Pancreas (tissue), 10 donors: Measurements from ENCODE around the gene LRRC74B. TPM values are rescaled to one million over a fixed set of nuclear protein-coding genes. Genes with fewer than 3 reads are reported as not detected.
"Not testable (repeated sequence)": the region's sequence is repeated elsewhere in the genome, so short reads cannot be mapped to it uniquely, and the experiment has no call there.

Experiments
- ATAC-seq, 4 donors: fragments of 200-7000 bp; cut with Tn5 transposase; one replicate each; pipeline versions ENCODE4 v1.8.0 to v1.9.1; 2020; ENCODE audit warnings: mild to moderate bottlenecking in 4 of 4, moderate library complexity in 4 of 4
- DNase-seq, 6 donors: peaks; one replicate each; pipeline ENCODE4 v3.0.0-alpha.2; 2020
- FAIRE-seq: peaks from 2 replicates; lab custom pipeline; 2012; peaks lifted over from hg19 to GRCh38; lab: Jason Lieb, UNC
- H3K27ac ChIP-seq, 4 donors: fragments of 200-600 bp; sonication (generic); 1 replicate in 3 of 4; 2 replicates in 1 of 4; pipeline versions ENCODE4 v1.5.0 to v1.8.0; 2020
- H3K27me3 ChIP-seq, 4 donors: fragments of 200-600 bp; one replicate each; pipeline ENCODE4 v1.8.0; 2021
- H3K36me3 ChIP-seq, 3 donors: fragments of 200-600 bp; sonication (generic) in 1 of 3; one replicate each; pipeline versions ENCODE4 v1.5.0 to v1.8.0; 2020 to 2021
- H3K4me1 ChIP-seq, 3 donors: fragments of 200-600 bp; one replicate each; pipeline ENCODE4 v1.8.0; 2021
- H3K4me3 ChIP-seq, 4 donors: fragments of 200-600 bp; sonication (generic) in 2 of 4; one replicate each; pipeline versions ENCODE4 v1.5.0 to v1.8.0; 2020 to 2021
- H3K9me3 ChIP-seq, 4 donors: fragments of 200-600 bp; one replicate each; pipeline ENCODE4 v1.8.0; 2021
- WGBS, 2 donors: extraction: QIAGEN DNeasy Blood & Tissue Kit; methylation state at CpG; one replicate each; pipeline ENCODE4 v1.1.7; 2013; 5-methylcytosine and 5-hydroxymethylcytosine counted together
- intact Hi-C, 3 donors: fragments of 100-400 bp; cut with DNase I; formaldehyde crosslinking; loops; one replicate each; pipeline versions ENCODE4 v1.11.1 to v1.14.2; 2022
- polyA plus RNA-seq, 2 donors: library from polyadenylated mRNA; stranded (reverse); fragments of 200-250 nt; gene quantifications; one replicate each; pipeline ENCODE4 v1.2.3, GENCODE V29; 2013
- total RNA-seq, 6 donors: library from RNA; stranded (reverse); fragmentation: NEBNext Ultra II Directional in 4 of 6; extraction: Animal tissue kit (Norgen Biotek cat#: 25700) in 4 of 6; gene quantifications; one replicate each; pipeline versions ENCODE4 v1.2.1 to v1.2.4, GENCODE V29; 2021 to 2023
- TF ChIP-seq, protein P1 (sequence below), 4 donors: fragments of 200-600 bp; sonication (generic) in 3 of 4; IDR thresholded peaks; one replicate each; pipeline versions ENCODE4 v1.5.0 to v1.8.0; 2021; ENCODE audit warnings: antibody characterized with exemption in 4 of 4
- donor health status: healthy with polysubstance abuse.
- donor health status: DM: no; HTN: no; CAD: no; lungs with moderate emphysema.
- donor health status: DM: no; HTN: no; CAD: no.
- donor health status: control.
- donor health status: control.
- donor health status: Bipolar disorder and iron deficiency.
- donor health status: DM: yes; HTN: yes; CAD: no.
- donor health status: DM: no; HTN: no; CAD: no.
- donor health status: DM: no; HTN: no; CAD: no.
- donor health status: DM: yes; HTN: yes; CAD: no.

The LRRC74B gene
- total and polyA plus RNA-seq, 8 donors, result 0.05 TPM; not detected in 7

DNA sequence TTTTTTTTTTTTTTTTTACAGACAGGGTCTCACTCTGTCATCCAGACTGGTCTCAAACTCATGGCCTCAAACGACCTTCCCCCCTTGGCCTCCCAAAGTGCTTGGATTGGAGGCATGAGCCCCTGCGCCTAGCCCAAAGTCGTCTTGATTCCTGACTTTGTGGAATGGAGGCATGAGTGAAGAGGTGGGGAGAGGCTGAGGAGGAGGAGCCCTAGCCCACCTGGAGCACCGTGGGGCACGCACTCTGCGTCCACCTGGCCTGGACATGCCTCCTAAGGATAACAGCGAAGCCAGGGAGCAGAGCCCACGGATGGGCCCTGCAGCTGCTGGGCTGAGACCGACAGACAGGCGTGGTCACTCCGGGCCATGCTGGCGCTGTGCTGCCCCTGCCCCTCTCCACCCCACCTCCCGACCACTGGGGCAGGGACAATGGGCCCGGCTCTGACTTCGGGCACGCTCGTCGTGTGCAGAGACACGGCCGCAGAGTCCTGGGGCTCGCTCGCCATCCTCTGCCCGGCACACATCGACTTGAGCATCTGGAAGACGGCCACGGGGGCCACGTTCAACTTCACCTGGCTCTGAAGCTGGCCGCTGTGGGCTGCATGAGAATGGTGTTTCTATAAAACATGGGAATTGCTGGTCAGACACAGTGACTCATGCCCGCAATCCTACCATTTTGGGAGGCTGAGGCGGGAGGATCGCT, 34.8 kb downstream of the LRRC74B start:
- Histone ChIP-seq H3K27ac (no peak overlapping the region), H3K4me1 (no peaks in the 10 kb centered on the region), H3K27me3 (no peaks in the 10 kb centered on the region), H3K9me3 (no peaks in the 10 kb centered on the region), H3K4me3 (no peak overlapping the region), H3K36me3 (no peaks in the 10 kb centered on the region)
- WGBS, 2 donors, result 82 to 87% methylated on average over 31 of the region's 31 CpGs
- TF ChIP-seq, protein P1, sequence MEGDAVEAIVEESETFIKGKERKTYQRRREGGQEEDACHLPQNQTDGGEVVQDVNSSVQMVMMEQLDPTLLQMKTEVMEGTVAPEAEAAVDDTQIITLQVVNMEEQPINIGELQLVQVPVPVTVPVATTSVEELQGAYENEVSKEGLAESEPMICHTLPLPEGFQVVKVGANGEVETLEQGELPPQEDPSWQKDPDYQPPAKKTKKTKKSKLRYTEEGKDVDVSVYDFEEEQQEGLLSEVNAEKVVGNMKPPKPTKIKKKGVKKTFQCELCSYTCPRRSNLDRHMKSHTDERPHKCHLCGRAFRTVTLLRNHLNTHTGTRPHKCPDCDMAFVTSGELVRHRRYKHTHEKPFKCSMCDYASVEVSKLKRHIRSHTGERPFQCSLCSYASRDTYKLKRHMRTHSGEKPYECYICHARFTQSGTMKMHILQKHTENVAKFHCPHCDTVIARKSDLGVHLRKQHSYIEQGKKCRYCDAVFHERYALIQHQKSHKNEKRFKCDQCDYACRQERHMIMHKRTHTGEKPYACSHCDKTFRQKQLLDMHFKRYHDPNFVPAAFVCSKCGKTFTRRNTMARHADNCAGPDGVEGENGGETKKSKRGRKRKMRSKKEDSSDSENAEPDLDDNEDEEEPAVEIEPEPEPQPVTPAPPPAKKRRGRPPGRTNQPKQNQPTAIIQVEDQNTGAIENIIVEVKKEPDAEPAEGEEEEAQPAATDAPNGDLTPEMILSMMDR (IDR thresholded peaks at IDR 0.05), result no peak
- intact Hi-C loops, result no loop called here
- ATAC-seq (no peak), FAIRE-seq (no peak), DNase-seq (no peak)

DNA sequence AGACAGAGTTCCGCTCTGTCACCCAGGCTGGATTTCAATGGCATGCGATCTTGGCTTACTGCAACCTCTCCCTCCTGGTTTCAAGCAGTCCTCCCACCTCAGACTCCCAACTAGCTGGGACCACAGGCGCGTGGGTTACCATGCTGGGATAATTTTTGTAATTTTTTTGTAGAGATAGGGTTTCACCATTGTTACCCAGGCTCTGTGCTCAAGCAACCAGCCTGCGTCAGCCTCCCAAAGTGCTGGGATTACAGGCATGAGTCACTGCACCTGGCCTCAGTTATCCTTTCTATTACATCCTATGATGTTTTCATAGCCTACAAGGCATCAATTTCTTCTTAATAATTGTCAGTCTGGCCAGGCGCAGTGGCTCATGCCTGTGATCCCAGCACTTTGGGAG, 36.5 kb downstream of the LRRC74B start:
- Histone ChIP-seq H3K4me1 (no peaks in the 10 kb centered on the region), H3K27me3 (no peaks in the 10 kb centered on the region), H3K36me3 (no peaks in the 10 kb centered on the region), H3K27ac (no peak overlapping the region), H3K4me3 (no peak overlapping the region), H3K9me3 (no peaks in the 10 kb centered on the region)
- intact Hi-C loops, result no loop called here
- FAIRE-seq (no peak), DNase-seq (no peak), ATAC-seq (no peak)
- TF ChIP-seq, protein P1 (IDR thresholded peaks at IDR 0.05), result no peak
- 78 to 93% methylated on average over 6 of the region's 6 CpGs for WGBS, 2 donors

DNA sequence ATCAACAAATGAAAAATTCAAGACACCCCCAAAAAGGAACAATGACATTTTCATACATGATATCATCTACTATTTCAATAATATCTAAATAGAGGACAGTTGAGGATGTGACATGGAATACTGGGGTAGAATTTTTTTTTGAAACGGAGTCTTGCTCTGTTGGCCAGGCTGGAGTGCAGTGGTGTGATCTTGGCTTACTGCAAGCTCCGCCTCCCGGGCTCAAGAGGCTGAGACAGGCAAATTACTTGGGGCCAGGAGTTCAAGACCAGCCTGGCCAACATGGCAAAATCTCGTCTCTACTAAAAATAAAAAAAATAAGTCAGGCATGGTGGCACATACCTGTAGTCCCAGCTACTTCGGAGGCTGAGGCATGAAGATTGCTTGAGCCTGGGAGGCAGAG, 41.4 kb downstream of the LRRC74B start:
- no peak for FAIRE-seq
- Histone ChIP-seq H3K36me3 (no peaks in the 10 kb centered on the region), H3K27ac (no peak overlapping the region), H3K4me1 (no peaks in the 10 kb centered on the region), H3K27me3 (no peaks in the 10 kb centered on the region), H3K4me3 (no peak overlapping the region), H3K9me3 (no peaks in the 10 kb centered on the region)
- WGBS, 2 donors, result 55 to 81% methylated on average over 5 of the region's 5 CpGs
- no peak for DNase-seq
- intact Hi-C loops, result no loop called here
- TF ChIP-seq, protein P1 (IDR thresholded peaks at IDR 0.05), result no peak
- no peak for ATAC-seq

DNA sequence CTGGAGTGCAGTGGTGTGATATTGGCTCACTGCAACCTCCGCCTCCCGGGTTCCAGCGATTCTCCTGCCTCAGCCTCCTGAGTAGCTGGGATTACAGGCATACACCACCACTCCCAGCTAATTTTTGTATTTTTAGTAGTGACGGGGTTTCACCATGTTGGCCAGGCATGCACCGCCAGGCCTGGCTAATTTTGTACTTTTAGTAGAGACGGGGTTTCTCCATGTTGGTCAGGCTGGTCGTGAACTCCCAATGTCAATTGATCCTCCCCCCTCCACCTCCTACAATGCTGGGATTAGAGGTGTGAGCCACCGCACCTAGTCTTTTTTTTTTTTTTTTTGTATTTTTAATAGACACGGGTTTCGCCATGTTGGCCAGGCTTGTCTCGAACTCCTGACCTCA, 42.2 kb downstream of the LRRC74B start:
- ATAC-seq, intact Hi-C loops, H3K4me1 ChIP-seq, H3K9me3 ChIP-seq, H3K27me3 ChIP-seq, H3K27ac ChIP-seq, FAIRE-seq, DNase-seq, H3K36me3 ChIP-seq, H3K4me3 ChIP-seq: not testable (repeated sequence)
- 85 to 89% methylated on average over 10 to 11 of the region's 11 CpGs for WGBS, 2 donors

- FAIRE-seq, ATAC-seq, DNase-seq, H3K27ac ChIP-seq, H3K4me1 ChIP-seq, H3K9me3 ChIP-seq, H3K27me3 ChIP-seq, H3K36me3 ChIP-seq, H3K4me3 ChIP-seq, intact Hi-C loops: not testable (repeated sequence)
- 91% methylated on average over 11 of the region's 11 CpGs for WGBS, 2 donors
These were observed 45.5 kb downstream of the LRRC74B start for GRCh38 chr22:21091220-21091619.

- 95% methylated on average over 3 of the region's 3 CpGs for WGBS, 2 donors
- intact Hi-C loops, result no loop called here
These were observed 47.2 kb downstream of the LRRC74B start for GRCh38 chr22:21092797-21093554.

GRCh38 chr22:21093555-21094137, 47.9 kb downstream of the LRRC74B start:
- H3K4me1 ChIP-seq, H3K9me3 ChIP-seq, intact Hi-C loops, H3K27ac ChIP-seq, FAIRE-seq, H3K4me3 ChIP-seq, H3K27me3 ChIP-seq, H3K36me3 ChIP-seq, ATAC-seq, DNase-seq: not testable (repeated sequence)
- WGBS, 2 donors, result 40 to 49% methylated on average over 9 of the region's 9 CpGs

More at GRCh38 chr22:21092797-21093554, 47.2 kb downstream of the LRRC74B start:
- Histone ChIP-seq H3K4me3 (no peak overlapping the region), H3K4me1 (no peaks in the 10 kb centered on the region), H3K9me3 (no peaks in the 10 kb centered on the region), H3K36me3 (no peaks in the 10 kb centered on the region), H3K27me3 (no peaks in the 10 kb centered on the region), H3K27ac (no peak overlapping the region)
- FAIRE-seq, result no peak
- no peak for DNase-seq
- ATAC-seq, result no peak
- TF ChIP-seq, protein P1 (IDR thresholded peaks at IDR 0.05), result no peak
